HEK293T (cell line): ENCODE measurements around the gene ABCA4.

Source experiments
- ARNT ChIP-seq: fragments of 450-650 bp; IDR thresholded peaks from 2 replicates; pipeline ENCODE4 v1.6.1; 2017; ENCODE audit warnings: mild to moderate bottlenecking
- BHLHE40 ChIP-seq: fragments of 450-650 bp; IDR thresholded peaks from 2 replicates; pipeline ENCODE4 v1.6.1; 2016; ENCODE audit warnings: mild to moderate bottlenecking, moderate library complexity, borderline replicate concordance
- CTBP1 ChIP-seq: fragments of 450-650 bp; IDR thresholded peaks from 2 replicates; pipeline ENCODE4 v1.6.1; 2016; ENCODE audit warnings: borderline replicate concordance
- ELF4 ChIP-seq: fragments of 450-650 bp; IDR thresholded peaks from 2 replicates; pipeline ENCODE4 v1.6.1; 2017; ENCODE audit warnings: antibody characterized with exemption
- FOXK2 ChIP-seq: fragments of 450-650 bp; IDR thresholded peaks from 2 replicates; pipeline ENCODE4 v1.6.1; 2016; ENCODE audit warnings: mild to moderate bottlenecking
- FOXM1 ChIP-seq: fragments of 450-650 bp; IDR thresholded peaks from 2 replicates; pipeline ENCODE4 v1.6.1; 2017; ENCODE audit warnings: mild to moderate bottlenecking, borderline replicate concordance
- L3MBTL2 ChIP-seq: fragments of 450-650 bp; conservative IDR thresholded peaks from 2 replicates; pipeline ENCODE4 v1.6.1; 2016; ENCODE audit warnings: mild to moderate bottlenecking
- LEF1 ChIP-seq: fragments of 450-650 bp; IDR thresholded peaks from 2 replicates; pipeline ENCODE4 v1.6.1; 2017; ENCODE audit warnings: mild to moderate bottlenecking, borderline replicate concordance
- NFRKB ChIP-seq: fragments of 450-650 bp; IDR thresholded peaks from 2 replicates; pipeline ENCODE4 v1.6.1; 2016; ENCODE audit warnings: mild to moderate bottlenecking, moderate library complexity
- SP1 ChIP-seq: fragments of 450-650 bp; IDR thresholded peaks from 2 replicates; pipeline ENCODE4 v1.6.1; 2017
- SUZ12 ChIP-seq: fragments of 450-650 bp; IDR thresholded peaks from 2 replicates; pipeline ENCODE4 v1.6.1; 2016; ENCODE audit warnings: mild to moderate bottlenecking
- TARDBP ChIP-seq: fragments of 450-650 bp; IDR thresholded peaks from 2 replicates; pipeline ENCODE4 v1.6.1; 2016
- ZNF384 ChIP-seq: fragments of 450-650 bp; IDR thresholded peaks from 2 replicates; pipeline ENCODE4 v1.6.1; 2016

DNA sequence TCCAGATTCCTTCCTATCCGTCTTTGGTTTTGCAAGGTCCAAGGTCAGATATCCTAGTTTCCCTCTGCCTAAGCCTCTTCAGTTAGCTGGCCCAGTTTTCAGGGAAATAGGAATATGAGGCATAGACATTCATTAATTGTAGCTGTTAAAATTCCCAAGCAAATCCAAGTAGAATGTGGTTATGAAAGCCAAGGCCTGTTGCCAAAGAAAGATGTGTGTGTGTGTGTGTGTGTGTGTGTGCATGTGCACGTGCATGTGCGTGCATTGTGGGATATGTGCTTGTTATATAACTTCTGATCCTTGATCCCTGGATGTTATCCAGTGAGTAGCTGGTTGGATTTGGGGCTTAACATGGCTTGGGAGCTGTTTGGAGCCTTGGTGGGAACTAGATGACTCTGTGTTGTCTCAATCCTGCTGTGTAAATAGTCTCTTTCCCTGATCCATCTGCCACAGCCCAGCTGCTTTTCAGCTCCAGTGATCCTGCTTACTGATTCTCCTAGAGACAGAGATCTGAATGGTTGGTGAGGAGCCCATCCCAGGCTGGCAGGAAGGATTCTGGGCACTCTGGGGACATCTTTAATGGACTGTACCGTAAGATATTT is 141.1 kb downstream of the ABCA4 start:
- TF ChIP-seq SUZ12 (no peak), L3MBTL2 (no peak), CTBP1 (no peak), TARDBP (no peak), FOXM1 (no peak), ZNF384 (no peak), LEF1 (no peak), FOXK2 (no peak), BHLHE40 (no peak), ARNT (no peak), NFRKB (no peak), SP1 (no peak), ELF4 (no peak)
